ENCODE data around the gene ETV6. TPM values are rescaled to one million over a fixed set of nuclear protein-coding genes. Genes with fewer than 3 reads are reported as not detected.

ETV6 gene
- total RNA-seq, 2 donors from 2014 or later: 17.5 to 17.9 TPM

GRCh38 chr12:11805680-11806079 lies 156.2 kb downstream of the ETV6 start:
- no peaks in the 10 kb centered on the region for H3K9me3 ChIP-seq
- H3K4me3 ChIP-seq: no peak overlapping the region
- H3K27me3 ChIP-seq: no peaks in the 10 kb centered on the region
- DNase-seq (no peak), ATAC-seq (no peak)
- no peaks in the 10 kb centered on the region for H3K36me3 ChIP-seq (replicated peaks in 1 of 2; ENCODE audit: insufficient read depth in 1 of 2, low read depth in 2 of 2)
- 58 to 67% methylated on average over 3 of the region's 3 CpGs for WGBS, 2 donors
- no peak overlapping the region for H3K27ac ChIP-seq
- TF ChIP-seq POLR2A (IDR thresholded peaks at IDR 0.05): no peak
- TF ChIP-seq, protein P1, sequence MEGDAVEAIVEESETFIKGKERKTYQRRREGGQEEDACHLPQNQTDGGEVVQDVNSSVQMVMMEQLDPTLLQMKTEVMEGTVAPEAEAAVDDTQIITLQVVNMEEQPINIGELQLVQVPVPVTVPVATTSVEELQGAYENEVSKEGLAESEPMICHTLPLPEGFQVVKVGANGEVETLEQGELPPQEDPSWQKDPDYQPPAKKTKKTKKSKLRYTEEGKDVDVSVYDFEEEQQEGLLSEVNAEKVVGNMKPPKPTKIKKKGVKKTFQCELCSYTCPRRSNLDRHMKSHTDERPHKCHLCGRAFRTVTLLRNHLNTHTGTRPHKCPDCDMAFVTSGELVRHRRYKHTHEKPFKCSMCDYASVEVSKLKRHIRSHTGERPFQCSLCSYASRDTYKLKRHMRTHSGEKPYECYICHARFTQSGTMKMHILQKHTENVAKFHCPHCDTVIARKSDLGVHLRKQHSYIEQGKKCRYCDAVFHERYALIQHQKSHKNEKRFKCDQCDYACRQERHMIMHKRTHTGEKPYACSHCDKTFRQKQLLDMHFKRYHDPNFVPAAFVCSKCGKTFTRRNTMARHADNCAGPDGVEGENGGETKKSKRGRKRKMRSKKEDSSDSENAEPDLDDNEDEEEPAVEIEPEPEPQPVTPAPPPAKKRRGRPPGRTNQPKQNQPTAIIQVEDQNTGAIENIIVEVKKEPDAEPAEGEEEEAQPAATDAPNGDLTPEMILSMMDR (IDR thresholded peaks at IDR 0.05): no peak
- intact Hi-C loops (cut with DNase I): no loop called here
- peaks cover 3% of the 10 kb centered on the region for H3K4me1 ChIP-seq

GRCh38 chr12:11807458-11807857 lies 158.0 kb downstream of the ETV6 start:
- TF ChIP-seq, protein P1 (IDR thresholded peaks at IDR 0.05): no peak
- TF ChIP-seq POLR2A (IDR thresholded peaks at IDR 0.05): no peak
- Histone ChIP-seq H3K4me1 (peaks cover 19% of the 10 kb centered on the region), H3K9me3 (no peaks in the 10 kb centered on the region), H3K27ac (no peak overlapping the region), H3K36me3 (replicated peaks in 1 of 2; ENCODE audit: insufficient read depth in 1 of 2, low read depth in 2 of 2) (no peaks in the 10 kb centered on the region), H3K27me3 (no peaks in the 10 kb centered on the region), H3K4me3 (no peak overlapping the region)
- intact Hi-C loops (cut with DNase I): no loop called here
- DNase-seq (no peak), ATAC-seq (no peak)

DNA sequence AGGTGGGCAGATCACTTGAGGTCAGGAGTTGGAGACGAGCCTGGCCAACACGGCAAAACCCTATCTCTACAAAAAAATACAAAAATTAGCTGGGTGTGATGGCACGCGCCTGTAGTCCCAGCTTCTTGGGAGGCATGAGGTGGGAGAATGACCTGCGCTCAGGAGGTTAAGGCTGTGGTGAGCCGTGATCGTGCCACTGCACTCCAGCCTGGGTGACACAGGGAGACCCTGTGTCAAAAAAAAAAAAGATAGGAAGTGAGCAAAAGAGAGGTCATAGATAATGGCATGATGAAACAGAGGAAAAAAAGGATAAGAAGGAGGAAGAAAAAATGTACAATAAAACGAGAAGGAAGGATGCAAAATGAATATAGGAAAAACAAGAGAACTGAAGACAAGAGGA lies 159.5 kb downstream of the ETV6 start:
- WGBS, 2 donors: 93 to 94% methylated on average over 8 of the region's 8 CpGs
- TF ChIP-seq POLR2A (IDR thresholded peaks at IDR 0.05): no peak
- TF ChIP-seq, protein P1 (IDR thresholded peaks at IDR 0.05): no peak
- peak overlapping the region in 1 of 4 donors; percentile 9 for H3K27ac ChIP-seq

GRCh38 chr12:11810206-11810545 lies 160.7 kb downstream of the ETV6 start:
- ATAC-seq (no peak), DNase-seq (no peak)
- no peak for TF ChIP-seq POLR2A (IDR thresholded peaks at IDR 0.05)
- TF ChIP-seq, protein P1 (IDR thresholded peaks at IDR 0.05): no peak
- H3K4me1 ChIP-seq: peaks cover 40% of the 10 kb centered on the region
- intact Hi-C loops (cut with DNase I): no loop called here
- no peaks in the 10 kb centered on the region for H3K27me3 ChIP-seq
- WGBS, 2 donors: 62 to 93% methylated on average over 3 of the region's 3 CpGs
- no peaks in the 10 kb centered on the region for H3K36me3 ChIP-seq (replicated peaks in 1 of 2; ENCODE audit: insufficient read depth in 1 of 2, low read depth in 2 of 2)
- no peak overlapping the region for H3K4me3 ChIP-seq
- H3K9me3 ChIP-seq: no peaks in the 10 kb centered on the region
- peak overlapping the region in 1 of 4 donors; percentile 35 for H3K27ac ChIP-seq

More for the DNA sequence above, 159.5 kb downstream of the ETV6 start:
- Histone ChIP-seq H3K27me3 (no peaks in the 10 kb centered on the region), H3K4me1 (peaks cover 34% of the 10 kb centered on the region), H3K9me3 (no peaks in the 10 kb centered on the region), H3K36me3 (replicated peaks in 1 of 2; ENCODE audit: insufficient read depth in 1 of 2, low read depth in 2 of 2) (no peaks in the 10 kb centered on the region), H3K4me3 (no peak overlapping the region)
- DNase-seq (no peak), ATAC-seq (no peak)
- intact Hi-C loops (cut with DNase I): no loop called here

GRCh38 chr12:11811008-11811407 lies 161.5 kb downstream of the ETV6 start:
- H3K36me3 ChIP-seq (replicated peaks in 1 of 2; ENCODE audit: insufficient read depth in 1 of 2, low read depth in 2 of 2): no peaks in the 10 kb centered on the region
- DNase-seq (no peak), ATAC-seq (no peak)
- intact Hi-C loops (cut with DNase I): no loop called here
- TF ChIP-seq, protein P1 (IDR thresholded peaks at IDR 0.05): no peak
- no peak for TF ChIP-seq POLR2A (IDR thresholded peaks at IDR 0.05)
- 8 to 22% methylated on average over 3 of the region's 3 CpGs for WGBS, 2 donors
- peaks cover 40% of the 10 kb centered on the region for H3K4me1 ChIP-seq
- H3K4me3 ChIP-seq: no peak overlapping the region
- no peaks in the 10 kb centered on the region for H3K27me3 ChIP-seq
- H3K27ac ChIP-seq: peak overlapping the region in 2 of 4 donors; percentile 46 to 80
- H3K9me3 ChIP-seq: no peaks in the 10 kb centered on the region
